ENCODE measurements around the gene FCF1. TPM values are rescaled to one million over a fixed set of nuclear protein-coding genes. Genes with fewer than 3 reads are reported as not detected.

The FCF1 gene
- total and polyA plus RNA-seq, 9 of the 15 experiments (the other 6 are each of a cell fraction or from before 2014, with no cell fraction given) = 6.8 to 91.9 (median 40.0) TPM

- no peak for TF ChIP-seq CHD7 (IDR thresholded peaks at IDR 0.05; ENCODE audit: low read depth, low read length)
- TF ChIP-seq ZNF41 (CRISPR knock-in tag; conservative IDR thresholded peaks at IDR 0.05) = peak; percentile 70
- 0 out of 4 replicates have a peak, but pooled peaks of 1 of the 2 experiments have one; percentile 0 for TF ChIP-seq MNT (conservative IDR thresholded peaks at IDR 0.05)
These were observed 421 bp downstream of the FCF1 start (continued) for GRCh38 chr14:74713395-74713735.
